COLO668 (cell line): Measurements from ENCODE around the gene BLOC1S2.
A peak's percentile ranks its signal among the peaks of the same experiment; 100 is the strongest.
"Not testable (repeated sequence)": the region's sequence is repeated elsewhere in the genome, so short reads cannot be mapped to it uniquely, and the experiment has no call there.

Source experiments
- DNase-seq: peaks from one replicate; lab custom pipeline; 2025; ENCODE audit not compliant: unreplicated experiment; lab: John Stamatoyannopoulos, UW

BLOC1S2 gene

DNA sequence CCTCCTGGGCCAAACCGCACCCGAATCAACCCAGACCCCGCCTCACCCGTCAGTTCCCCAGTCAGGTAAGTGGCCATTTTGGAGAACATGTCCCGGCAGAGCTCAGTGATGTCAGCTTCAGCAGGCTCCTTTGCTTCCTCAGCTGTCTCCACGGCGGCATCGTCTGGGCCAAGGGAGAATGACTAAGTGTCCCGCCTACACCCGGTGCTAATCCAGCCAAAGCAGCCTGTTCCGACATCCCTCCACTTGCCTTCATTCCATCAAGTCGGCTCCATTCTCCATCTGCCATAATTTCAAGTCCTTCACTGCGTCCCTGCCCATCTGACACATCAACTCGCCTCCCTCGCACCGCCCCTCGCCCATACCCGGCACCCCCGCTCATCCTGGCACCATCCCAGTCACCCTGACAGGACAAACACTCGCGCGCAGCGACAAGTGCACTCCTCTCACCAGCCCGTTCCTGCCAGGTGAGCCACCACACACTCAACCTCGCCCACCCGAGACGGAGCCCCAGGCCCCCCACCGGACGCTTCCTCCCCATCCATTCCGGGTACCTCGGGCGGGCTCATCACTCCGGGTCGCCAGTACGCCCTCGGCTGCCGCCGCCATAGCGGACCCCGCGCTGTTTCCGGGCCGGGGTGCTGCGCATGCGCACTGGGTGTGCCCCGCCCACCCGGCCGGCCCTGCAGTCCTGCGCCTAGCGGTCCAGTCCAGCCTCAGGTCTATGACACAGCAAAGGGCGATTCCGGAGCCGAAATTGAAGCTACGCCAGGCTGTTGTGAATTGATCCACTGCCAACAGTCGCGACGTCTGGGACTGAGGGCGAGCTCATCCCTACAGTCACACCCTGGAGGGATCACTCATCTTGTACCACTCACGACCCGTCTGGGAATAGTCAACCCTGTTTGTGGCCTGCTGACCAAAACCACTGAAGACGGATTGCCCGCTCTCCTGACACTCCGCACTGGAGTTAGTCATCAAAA, at the start of gene BLOC1S2:
TSS of gene BLOC1S2 (minus strand) at position 630 of the 983 bp plus-strand sequence. CDS start at position 609, 21 bp downstream.
- DNase-seq, result peak; percentile 71

DNA sequence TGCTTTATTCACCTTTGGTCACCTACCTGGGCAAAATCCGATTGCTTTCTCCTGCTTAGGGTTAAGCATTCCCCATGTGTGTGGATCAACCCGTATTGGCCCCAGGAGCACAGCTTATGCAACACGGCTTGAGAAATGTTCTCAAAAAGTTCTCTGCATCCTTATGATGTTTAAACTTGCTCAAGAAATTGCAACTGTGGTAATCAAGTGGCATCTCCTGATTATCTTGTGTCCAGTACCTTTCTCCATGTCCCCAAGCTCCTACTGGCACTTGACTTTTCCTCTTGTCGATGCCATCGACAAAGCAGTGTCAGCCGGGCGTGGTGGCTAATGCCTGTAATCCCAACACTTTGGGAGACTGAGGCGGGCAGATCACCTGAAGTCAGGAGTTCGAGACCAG, 48.3 kb upstream of the BLOC1S2 start:
- no peak for DNase-seq

DNA sequence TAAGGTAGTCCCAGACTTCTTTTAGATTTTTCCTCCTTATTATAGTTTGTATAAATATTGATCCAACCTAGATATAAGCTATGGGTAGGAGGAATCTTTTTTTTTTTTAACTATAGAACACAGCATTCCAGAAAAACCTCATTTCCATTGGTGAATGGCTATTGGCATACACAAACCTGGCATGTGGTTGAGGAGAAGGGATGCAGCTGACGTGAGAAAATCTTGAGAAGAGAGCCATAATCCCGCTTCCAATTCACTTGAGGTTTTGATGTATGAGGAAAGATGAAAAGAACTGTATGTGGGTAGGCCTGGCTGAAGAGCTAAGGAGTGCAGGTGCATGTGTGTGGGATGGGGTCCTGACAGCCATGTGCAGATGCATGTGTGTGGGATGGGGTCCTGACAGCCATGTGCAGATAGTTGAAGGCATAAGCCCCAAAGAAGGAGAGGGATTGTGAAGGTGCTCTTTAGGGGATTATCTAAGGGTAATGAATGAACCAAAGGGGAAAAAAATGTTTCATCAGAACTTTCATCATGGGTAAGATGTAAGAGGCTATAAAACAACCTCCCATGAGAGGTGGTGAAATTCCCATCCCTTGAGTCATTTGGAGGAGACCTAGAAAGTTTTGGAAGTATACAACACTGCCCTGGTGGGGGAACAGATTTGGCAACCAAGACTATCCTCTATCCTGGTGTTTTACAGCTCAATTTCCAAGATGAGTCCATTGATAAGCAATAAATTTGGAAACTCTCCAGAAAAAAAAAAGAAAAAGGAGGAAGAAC, 47.4 kb upstream of the BLOC1S2 start:
- no peak for DNase-seq

DNA sequence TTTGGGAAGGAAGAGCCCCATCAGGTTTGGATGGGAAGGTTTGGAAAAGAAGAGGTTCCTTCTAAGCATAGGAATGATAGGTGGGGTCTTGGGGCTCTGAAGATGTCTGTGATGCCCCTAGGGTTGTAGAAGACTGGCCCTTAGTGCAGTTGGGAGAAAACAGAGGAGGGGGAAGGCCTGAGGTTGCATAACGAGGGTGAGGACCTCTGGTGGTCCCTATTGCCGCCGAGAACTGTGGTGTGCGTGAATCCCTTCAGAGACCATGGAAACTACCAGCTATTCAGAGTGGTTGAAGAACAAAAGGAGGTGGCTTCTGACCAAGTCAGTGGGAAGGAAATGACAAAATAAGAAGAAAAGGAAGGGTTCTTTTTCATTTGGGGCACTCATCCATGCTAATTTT, 46.6 kb upstream of the BLOC1S2 start:
- DNase-seq, result no peak

GRCh38 chr10:100330079-100330478, 43.6 kb upstream of the BLOC1S2 start, which contains the start of gene PKD2L1:
PKD2L1 (minus strand) TSS chr10:100330228; CDS start chr10:100330103, 125 bp downstream.
- DNase-seq, result no peak

DNA sequence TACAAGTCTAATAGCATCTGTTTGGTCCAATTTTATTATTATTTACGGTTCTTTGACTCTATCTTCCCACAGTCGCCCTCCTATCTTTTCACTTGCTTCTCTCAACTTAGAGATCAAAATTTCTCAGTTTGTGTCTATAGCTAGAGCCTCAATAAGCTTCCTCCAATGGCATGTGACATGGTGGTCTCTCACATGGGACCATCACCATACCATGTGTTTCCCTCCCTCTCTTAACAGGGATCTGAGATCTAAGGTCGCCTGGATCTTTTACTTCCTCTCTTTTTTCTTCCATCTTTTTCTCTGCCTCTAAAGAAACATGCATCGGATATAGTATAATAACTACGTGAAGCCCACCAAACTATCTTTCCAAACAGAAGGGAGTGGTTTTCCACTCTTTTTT, 41.7 kb upstream of the BLOC1S2 start:
- no peak for DNase-seq

DNA sequence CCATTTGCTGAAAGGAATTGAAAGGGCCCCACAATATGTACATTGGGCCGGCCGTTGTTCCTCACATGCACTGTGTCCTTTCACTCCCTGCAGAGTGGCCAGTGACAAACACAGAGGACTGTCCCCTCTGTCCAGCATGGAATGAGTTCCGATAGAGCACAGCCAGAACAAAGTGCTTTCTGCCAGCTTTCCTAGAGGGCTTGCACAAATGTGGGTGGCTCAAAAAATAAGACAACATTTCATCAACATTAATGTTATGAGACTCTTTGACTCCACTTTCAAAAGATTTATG, 41.2 kb upstream of the BLOC1S2 start:
- DNase-seq, result no peak

DNA sequence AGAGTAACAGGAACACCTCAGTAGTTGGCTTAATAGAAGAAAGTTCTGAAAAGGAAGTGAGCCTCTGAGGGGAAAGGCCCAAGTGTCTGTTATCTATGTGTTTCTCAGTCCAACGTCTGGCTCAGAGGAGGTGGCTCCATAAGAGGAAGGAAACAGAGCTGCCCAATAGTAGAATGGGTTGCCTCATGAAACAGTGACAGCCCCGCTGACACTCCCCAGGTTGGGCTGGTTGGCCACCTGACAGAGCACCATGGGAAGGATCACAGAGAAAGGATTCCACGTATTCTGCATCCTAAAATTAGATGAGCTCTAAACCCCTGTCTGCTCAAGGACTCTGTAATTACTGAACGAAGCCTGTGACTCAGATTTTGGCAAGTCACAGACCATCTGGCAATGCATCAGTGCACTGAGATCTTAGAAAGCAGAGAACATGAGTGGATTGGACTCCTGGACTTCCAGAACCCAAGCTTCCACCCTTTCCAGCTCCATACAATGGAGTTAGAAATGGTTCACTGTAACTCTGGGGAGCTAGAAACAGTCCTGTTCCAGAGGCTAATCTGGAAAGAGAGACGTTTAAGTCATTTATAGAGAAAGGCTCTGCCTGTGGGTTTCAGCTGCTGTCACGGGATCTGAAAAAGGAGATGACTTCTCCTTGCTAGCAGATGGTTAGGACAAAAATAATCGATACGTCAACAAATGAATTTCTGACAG, 40.7 kb upstream of the BLOC1S2 start:
- peak; percentile 34 for DNase-seq

GRCh38 chr10:100325158-100325557, 38.7 kb upstream of the BLOC1S2 start:
- DNase-seq, result no peak

GRCh38 chr10:100319707-100320402, 33.4 kb upstream of the BLOC1S2 start:
- DNase-seq, result peak; percentile 18

- DNase-seq, result no peak
Measured at GRCh38 chr10:100318207-100318606, 31.7 kb upstream of the BLOC1S2 start.

DNA sequence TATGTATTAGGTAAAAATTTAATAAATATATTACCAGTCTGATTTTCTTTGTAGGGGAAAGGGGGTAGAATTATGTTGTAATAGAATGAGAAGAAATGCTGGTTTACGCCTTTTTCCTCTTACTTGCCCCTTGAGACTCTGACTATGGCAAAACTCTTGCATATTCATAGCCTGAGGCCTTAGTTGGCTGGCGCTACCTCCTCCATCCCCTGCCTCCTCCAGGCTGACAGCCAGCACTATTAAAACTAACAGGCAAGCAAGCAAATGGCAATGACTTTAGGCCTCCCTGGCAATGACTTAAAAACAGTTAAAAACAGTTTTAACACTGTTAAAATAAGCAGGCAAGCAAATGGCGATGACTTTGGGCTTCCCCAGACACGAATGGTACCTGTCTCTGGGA, 29.1 kb upstream of the BLOC1S2 start:
- DNase-seq, result no peak

DNA sequence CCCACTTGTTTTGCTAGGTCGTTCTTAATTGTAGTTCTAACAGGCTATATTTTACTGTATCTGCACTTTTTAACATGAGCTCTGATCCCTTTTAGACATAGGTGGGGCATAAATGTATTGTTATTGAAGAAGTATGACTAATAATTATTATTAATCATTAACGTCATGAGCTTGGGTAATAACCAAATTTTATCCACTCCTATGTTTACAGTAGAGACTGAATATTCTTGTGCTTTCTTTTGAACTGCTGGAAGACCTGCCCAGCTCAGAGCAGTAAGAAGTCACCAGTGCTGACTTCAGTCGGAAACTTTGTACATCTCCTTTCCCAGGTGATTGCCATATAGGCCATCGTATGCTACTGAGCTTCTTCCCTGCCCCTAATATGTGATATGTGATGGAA, 24.8 kb upstream of the BLOC1S2 start:
- DNase-seq, result no peak

- DNase-seq, result no peak
Measured at GRCh38 chr10:100307684-100308083, 21.2 kb upstream of the BLOC1S2 start.

DNA sequence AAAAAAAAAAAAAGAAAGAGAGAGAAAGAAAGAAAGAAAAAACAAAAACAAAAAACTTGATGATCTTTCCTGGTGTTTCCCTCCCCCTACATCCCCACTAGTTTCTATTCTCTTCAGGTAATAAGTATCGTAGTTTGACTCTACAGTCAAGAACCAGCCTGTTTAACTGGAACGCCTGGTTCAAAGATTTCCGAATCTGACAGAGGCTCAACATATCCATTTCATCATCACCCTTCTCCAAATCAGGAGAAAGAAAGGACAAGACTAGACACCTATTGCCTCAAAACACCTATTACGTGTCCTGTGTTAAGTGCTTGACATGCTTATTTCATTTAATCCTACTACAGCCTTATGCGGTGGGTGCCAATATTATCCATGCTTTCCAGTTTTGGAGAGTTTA, 20.4 kb upstream of the BLOC1S2 start:
- no peak for DNase-seq

DNA sequence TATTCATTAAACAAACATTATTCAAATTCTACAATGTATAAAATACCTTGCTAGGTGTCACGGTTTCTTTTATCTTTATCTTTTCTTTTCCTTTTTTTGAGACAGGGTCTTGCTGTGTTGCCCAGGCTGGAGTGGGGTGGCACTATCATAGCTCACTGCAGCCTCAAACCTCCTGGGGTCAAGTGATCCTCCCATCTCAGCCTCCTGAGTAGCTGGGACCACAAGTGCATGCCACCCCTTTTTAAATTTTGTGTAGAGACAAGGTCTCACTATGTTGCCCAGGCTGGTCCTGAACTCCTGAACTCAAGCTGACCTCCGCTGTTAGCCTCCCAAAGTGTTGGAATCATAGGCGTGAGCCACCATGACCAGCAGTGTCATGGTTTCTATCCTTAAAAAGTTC, 17.9 kb upstream of the BLOC1S2 start:
- no peak for DNase-seq

GRCh38 chr10:100303724-100304319, 17.3 kb upstream of the BLOC1S2 start:
- DNase-seq, result no peak

DNA sequence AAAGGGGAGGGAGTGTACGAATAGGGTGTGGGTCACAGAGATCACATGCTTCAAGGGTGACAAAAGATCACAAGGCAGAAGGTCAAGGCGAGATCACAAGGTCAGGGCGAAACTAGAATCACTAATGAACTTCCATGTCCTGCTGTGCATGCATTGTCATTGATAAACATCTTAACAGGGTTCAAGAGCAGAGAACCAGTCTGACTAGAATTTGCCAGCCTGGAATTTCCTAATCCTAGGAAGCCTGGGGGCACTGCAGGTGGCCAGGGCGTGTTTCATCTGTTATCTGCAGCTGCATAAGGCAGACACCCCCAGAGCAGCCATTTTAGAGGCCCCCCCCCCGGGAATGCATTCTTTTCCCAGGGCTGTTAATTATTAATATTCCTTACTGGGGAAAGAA, 14.6 kb upstream of the BLOC1S2 start:
- DNase-seq, result not testable (repeated sequence)

- no peak for DNase-seq
Measured at GRCh38 chr10:100297242-100297641, 10.8 kb upstream of the BLOC1S2 start.

DNA sequence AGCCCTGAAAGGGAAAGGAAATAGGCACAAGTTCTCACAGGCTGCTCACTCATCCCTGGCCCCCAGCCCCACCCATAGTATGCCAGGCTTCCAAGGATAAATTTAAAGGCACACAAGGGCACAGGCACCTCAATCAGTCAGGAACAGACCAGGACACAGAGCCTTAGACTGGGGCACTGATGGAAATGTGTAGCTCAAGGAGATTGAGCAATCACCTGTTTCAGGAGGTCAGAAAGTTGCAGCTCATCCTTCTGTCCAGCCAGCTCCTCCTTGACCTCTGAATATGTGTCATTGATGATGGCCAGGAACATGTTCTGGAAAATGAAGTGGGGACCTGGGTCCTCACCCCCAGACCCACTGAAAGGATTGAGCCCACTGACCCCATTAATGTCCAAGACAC, 6.6 kb upstream of the BLOC1S2 start:
- no peak for DNase-seq
